Femur (tissue), 1 donor: Measurements from ENCODE around the gene BICD1.

Source experiments
- DNase-seq: peaks from one replicate; pipeline ENCODE4 v3.0.0-alpha.2; 2017

Gene BICD1

DNA sequence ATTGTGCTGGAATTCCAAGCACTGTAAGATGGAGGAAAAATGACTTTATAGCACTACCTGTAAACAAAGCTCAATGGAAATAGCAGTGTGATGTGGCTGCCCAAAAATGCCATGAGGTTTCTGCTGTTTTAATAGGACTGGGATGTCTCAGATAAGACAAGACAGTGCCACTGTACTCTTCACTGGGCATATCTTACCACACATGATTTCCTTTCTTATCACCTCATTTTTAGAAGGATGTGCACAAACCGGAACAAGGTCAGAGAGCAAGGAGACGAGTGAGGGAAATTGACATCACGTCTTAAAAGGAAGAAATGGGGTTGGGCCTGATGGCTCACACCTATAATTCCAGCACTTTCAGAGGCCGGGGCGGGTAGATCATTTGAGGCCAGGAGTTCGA, 254.3 kb downstream of the BICD1 start:
- no peak for DNase-seq

DNA sequence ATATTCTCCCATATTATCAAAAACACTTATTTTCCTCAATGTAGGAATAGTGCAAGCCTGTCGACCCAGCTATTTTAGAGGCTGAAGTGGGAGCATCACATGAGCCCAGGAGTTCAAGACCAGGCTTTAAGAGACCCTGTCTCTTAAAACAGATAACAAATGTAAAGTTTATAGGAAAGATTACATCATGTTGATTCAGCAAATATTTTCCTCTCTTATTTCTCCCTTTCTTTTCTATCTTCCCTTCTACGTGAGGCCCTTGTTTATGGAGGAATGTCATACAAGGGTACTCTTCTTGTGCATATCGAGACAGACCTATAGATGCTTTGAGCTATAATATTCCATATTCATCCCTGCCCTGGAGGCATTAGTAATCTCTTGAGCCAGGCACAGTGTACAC, 256.2 kb downstream of the BICD1 start:
- DNase-seq: no peak

DNA sequence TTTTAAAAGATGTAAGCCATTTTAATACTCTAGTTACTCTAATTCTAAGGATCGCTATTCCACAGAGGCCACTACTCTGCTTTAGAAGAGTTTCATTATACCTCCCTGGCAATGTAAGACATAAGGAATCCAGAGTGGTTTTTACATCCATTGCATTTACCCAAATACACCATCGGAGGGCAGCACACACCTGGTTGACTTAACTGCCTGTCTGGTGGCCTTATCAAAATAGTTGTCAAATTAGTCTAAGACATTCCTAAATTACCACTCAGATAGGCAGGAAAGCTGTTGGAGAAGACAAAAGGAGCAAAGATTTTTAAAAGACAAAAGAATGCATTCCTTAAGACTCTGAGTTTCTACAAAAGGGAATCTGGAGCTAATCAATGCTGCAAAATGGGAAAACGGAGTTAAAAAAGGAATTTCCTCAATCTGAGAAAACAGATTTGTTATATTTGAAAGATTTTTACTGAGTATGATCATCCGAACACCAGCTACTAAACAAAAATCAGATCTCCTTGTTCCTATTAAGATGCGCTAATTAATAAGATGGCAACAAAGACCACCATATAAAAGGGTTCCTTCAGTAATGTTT, 258.9 kb downstream of the BICD1 start:
- peak; percentile 45 for DNase-seq

DNA sequence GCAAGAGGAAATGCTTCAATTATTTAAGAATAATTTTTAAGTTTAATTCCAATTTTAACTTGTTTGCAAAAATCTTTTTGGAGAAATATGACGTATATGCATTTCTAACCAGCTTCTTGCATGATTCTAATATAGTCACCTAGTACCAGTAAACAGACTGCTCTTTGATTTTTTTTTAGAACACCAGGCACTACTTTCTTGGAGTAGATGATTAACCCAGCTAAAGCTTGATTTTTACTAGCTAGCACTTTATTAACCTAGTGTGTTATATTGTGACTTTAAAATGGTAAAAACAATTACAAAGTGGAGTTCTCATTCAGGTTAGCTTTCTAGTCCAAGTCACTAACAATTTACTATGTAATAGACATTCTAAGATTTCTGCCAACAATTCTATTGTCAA, 260.1 kb downstream of the BICD1 start:
- DNase-seq: no peak

DNA sequence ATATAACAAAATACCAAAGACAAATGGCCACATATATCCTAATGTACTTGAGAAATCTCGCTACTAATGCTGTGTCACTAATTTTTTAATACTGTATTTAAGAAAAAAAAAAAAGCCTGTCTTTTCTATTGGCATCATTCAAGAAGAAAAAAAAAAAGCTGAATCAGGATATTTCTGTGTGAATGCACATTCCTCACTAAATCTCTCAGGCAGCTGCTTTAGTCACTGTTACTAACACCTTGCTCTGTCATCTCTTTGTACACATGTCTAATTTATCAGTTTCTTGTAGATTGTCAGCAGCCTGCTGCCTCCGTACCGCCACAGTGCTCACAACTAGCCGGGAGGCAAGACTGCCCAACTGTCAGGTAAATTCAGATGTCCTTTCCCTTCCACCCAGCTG, 260.7 kb downstream of the BICD1 start:
- no peak for DNase-seq

DNA sequence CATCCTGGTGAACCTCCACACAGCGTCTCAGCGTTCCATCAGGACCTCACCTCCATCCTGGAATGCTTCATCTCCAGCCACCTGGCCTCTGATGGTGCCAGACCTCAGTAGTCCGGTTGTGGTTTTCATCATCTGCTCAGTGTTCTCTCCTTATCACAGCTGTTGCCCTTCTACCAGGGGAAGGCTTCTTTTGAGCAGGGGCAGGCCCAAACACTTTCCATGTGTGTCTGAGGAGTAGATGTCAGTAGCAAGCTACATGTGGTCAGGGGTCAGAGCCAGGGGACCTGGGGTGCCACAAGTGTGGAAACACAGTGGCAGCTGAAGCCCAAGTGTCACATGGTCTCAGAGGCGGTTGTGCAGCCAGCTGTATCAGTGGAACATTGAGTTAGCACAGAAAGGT, 262.6 kb downstream of the BICD1 start:
- DNase-seq: no peak

DNA sequence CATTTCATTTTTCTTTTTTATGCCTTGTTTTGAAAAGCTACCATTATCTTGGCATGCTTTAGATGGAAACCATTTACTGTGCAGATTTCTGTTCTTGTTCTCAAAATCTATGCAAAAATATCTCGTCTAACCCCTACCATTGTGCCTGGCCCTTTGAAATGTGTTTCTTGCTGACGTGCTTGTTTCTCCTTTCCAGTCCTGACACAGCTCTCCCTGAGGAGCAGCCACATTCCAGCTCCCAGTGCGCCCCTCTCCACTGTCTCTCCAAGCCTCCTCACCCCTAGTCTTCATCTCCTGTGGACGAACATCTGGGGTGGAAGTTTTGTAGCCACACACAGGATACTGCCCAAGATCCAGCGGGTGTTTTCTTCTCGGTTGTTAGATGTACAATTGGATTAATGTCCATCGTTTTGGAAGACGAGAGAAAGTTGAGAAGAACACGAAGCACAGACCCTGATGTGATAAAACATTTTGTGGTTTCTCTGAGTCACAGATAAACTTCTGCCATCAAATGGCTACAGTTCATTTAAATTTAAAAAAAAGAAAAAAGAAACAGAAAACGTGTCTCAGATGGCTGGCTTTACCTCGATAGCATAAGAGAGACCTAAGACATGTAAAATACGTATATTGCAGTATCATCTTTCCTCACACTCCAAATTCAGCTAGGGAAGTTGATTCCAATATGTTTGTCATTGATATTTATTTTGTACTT, 270.9 kb downstream of the BICD1 start:
- DNase-seq: no peak

DNA sequence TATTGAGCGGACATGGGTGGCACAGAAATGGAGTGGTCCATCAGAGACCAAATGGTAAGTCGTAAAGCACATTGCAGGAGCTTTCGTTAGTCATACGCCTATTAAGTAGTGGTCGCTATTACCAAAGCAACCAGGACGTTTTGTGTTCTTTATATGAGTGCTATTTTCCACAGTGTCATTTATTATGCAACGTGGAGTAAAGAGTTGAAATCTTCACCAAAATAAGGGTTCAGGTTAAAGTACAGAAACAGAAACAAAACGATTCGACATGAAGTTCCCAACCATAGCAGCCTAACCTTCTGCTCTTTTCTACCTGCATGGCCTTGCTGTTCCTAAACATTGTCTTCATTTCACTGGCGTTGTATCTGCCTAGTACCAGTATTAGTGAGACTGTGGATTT, 272.6 kb downstream of the BICD1 start:
- DNase-seq: no peak

DNA sequence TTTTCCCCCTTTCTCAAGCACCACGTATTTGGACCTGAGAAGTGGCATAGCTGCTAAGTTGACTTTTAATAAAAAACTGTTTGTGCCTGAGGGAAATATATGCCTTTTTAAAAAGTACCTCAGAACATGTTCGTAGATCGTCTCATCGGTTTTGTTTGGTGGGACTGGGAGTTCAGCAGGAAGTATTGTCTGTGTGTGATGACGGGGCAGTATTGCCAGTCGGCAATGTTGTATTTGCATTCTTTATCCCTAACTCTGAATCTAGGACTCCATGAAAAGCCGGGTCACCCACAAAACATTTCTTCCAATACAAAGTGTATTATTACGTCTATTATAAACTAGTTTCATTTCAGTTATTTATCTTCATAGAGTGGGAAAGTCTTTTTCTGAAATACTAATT, 273.0 kb downstream of the BICD1 start:
- DNase-seq: no peak

DNA sequence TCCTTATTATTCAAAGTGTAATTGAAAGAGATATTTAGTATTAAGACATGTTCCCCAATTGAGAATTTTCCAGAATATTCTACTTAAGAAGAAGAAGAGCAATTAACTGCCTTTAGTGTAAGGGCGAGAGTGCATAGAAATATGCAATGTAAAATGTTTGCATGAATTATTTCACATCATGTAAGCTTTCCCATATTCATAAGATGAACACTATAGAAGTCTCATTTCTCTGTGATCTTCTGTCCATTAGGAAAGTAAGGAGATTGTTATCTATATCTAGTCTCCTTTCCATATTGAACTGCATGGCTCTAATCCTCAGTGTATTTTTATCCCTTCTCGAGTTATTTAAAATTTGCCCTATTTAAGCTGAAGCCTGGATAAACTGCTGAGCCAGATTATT, 275.6 kb downstream of the BICD1 start:
- DNase-seq: no peak

DNA sequence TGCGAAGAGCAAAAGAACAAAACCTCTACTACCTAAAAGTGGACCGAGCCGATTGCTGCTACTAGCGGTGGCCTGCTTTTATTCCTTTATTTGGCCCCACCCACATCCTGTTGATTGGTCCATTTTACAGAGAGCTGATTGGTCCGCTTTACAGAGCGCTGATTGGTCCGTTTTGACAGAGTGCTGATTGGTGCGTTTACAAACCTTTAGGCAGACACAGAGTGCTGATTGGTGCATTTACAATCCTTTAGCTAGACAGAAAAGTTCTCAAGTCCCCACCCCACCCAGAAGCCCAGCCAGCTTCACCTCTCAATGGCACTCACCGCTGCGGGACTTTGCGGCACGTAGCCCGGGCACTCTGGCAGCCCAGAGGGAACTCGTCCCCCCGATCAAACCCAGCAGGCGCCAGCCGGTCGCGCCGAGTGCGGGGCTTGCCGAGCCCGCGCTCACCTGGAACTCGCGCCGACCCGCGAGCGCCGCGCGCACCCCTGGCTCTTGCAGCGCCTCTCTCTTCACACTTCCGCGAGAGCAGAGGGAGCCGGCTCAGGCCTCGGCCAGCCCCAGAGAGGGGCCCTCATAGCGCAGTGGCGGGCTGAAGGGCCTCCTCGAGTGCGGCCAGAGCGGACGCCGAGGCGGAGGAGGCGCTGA, 284.0 kb downstream of the BICD1 start:
- DNase-seq: peak; percentile 25

DNA sequence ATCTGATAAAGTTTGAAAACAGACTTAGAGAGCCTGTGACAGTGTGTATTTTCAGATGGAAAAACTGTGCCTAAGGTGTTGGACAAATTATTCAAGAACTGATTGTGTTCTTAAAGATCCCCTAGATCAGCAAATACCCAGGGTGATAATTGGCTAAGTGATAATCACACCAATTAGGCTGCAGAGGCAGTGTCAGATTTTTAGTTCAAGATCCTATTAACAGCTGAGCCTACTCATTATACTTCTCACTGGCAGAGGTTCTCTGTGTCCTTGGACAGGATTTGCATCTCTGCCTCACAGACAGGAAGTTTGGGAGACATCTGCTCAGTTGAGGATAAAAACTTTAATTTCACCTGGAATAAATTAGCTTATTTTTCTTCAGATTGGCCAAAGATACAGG, 288.4 kb downstream of the BICD1 start:
- no peak for DNase-seq

DNA sequence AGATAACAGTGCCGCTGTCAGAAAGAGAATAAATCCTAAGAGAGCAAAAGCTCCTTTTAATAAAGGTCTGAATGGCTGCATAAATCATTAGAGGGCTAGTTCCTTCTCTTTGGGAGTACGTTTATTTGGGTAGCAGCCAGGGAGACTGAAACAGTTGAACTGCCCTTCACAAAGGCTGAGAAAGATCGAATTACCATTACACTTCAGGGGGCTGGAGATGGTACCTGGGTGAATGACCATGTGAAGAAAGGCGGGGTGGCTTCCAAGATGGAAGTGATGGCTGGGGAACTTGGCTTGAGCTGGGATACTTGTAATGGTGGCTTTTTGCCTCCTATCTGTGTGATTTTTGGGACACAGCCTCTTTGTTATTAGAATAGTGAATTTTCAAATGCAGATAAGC, 291.0 kb downstream of the BICD1 start:
- no peak for DNase-seq

DNA sequence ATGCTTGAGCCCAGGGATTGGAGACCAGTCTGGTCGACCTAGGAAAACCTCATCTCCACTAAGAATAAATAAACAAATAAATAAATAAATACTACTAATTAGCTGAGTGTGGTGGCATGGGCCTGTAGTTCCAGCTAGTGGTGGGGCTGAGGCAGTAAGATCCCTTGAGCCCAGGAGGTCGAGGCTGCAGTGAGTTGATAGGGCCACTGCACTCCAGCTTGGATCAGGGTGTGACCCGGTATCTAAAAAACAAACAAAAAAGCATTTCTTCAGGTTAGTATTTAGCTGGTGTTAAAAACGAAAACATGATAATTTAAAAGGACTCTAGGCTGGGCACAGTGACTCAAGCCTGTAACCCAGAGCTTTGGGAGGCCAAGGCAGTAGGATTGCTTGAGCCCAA, 291.5 kb downstream of the BICD1 start:
- no peak for DNase-seq

DNA sequence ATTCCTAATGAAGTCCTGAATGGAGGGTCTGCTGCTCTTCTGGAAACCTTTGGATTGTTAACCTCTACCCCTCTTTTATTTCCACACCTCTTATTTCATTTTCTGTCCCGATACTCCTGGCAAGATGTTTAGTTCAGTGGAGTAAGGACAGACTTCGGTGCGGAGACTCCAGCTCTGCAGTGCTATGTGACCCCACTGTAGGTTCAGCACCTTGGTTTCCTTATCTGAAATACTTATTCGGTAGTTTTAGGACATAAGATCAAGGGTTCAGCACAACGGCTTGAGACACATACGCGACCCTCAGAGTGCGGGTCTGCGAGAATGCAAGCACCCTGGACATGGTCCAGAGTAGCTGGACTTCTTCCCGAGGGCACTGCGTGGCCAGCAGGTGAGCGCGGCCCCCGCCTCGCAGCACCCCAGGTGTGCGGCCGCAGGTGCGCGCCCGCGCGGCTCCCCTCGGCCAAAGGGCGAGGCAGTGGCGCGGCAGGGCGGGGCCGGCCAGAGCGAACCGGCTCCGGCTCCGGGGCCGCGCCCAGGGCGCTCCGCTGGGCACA, 292.2 kb downstream of the BICD1 start:
- DNase-seq: no peak

DNA sequence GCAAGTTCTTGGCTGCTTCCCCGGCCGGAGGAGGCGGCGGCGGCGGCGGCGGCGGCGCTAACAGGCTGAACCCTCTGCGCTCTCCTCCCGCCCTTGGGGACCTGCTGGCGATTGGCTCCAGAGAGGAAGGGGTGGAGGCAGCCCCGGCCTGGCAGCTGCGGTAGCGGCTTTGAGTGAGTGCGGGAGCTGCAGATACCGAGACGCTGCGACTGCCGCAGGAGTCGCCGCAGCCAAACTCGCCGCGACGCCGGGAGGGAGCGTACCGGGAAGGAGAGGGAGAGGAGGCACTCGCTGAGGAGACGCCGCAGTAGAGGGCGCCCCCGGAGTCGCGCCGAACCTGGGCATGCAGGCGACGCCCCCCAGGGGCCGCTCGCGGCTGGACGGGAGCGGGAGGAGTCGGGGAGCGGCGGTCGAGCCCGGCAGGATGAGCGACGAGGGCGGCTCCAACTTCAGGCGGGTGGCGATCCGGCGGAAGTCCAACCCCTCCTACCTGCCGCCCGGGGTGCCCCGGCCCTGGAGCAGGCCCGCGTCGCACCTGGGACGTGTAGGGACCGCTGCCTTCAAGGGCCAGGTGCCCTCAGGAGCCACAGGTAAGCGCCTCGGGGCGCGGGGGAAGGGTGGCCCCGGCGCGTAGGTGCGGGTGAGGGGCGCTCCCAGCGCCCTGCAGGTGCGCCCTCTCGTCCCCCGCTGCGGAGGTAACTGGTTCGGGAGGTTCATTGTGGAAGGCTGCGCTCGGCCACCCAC, 292.9 kb downstream of the BICD1 start, which contains the start of gene FGD4:
TSS of gene FGD4 (plus strand) at position 189 of the 744 bp plus-strand sequence.
- peak; percentile 86 for DNase-seq

DNA sequence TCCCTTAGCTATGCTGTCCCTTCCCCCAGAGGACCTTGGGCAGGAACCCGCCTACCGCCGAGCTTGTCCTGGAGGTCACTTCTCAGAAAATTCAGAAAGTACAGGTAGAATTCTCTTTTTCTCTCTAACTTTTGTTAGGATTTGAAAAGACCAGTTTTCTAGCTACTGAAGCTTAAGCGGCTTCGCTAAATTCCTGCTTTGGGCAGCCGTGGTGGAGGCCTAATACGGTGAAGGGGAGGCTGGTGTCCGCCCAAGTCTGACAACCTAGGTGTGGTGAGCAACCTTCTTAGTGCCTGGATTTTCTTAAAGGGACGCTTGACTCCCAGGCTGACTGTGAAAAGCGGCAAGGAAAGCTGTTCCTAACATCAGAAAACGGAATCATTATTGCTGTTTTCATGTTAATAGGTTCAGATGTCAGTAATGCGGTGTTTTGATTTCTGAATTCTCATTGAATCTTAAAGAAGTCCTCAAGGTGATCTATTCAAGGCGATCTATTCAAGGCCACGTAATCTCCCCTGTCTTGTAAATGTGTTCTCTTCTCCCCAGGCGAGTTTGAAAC, 293.5 kb downstream of the BICD1 start:
- DNase-seq: no peak

DNA sequence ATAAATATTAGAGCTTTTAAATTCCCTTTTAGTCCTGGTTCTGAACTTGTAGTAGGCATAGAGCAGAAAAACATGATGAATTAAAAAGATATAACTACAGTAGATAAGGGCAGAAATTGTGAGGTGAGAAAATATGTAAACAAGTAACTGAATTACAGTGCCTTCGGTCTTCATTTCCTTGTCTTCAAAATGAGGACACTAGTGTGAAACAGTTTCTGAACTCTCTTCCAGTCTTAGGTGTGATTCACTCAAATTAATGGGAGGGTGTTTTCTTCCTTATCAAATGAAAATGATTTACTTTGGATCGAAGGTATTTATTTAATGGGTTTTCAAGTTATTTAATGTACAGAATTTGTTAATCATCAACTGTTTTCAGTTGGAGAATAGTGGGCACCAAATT, 294.2 kb downstream of the BICD1 start:
- no peak for DNase-seq

DNA sequence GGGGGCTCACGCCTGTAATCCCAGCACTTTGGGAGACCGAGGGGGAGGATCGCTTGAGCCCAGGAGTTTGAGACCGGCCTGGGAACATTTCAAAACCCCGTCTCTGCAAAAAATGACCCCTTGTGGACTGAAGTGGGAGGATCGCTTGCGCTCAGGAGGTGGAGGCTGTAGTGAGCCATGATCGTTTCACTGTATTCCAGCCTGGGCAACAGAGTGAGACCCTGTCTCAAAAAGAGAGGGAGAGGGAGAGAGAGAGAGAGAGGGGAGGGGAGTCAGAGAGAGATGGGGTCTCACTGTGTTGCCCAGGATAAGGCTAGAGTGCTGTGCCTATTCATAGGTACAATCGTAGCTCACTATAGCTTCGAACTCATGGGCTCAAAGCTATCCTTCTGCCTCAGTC, 295.5 kb downstream of the BICD1 start:
- DNase-seq: no peak

DNA sequence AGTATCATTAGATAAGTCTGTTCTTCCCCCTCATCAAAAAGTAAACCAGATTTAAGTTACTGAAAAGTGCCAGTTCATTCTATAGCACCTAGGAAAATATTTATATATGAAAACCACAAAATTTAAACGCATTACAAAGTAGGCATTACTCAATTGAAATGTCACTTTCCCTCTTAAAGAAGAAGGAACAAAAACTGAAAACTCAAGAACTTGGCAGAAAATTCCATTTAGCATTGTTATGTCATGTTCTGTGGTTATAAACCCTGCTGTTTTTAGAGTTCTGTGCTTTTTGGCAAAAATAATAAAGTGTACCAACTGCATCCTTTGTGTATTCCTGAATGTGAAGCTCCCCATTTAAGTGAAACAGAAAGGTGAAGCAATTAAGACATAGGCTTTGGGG, 296.3 kb downstream of the BICD1 start:
- no peak for DNase-seq

DNA sequence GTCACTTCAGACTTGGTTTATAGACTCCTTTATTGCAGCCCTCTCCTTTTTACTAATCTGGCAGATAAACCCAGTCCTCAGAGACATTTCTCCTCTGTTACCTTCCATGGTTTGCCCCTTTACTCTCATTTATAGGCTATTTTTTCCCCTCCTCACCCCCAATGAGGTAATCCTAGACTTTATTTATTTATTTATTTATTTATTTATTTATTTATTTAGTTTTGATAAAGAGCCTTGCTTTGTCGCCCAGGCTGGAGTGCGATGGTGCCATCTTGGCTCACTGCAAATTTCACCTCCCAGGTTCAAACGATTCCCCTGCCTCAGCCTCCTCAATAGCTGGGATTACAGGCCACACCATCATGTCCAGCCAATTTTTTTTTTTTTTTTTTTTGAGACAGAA, 301.1 kb downstream of the BICD1 start:
- no peak for DNase-seq

DNA sequence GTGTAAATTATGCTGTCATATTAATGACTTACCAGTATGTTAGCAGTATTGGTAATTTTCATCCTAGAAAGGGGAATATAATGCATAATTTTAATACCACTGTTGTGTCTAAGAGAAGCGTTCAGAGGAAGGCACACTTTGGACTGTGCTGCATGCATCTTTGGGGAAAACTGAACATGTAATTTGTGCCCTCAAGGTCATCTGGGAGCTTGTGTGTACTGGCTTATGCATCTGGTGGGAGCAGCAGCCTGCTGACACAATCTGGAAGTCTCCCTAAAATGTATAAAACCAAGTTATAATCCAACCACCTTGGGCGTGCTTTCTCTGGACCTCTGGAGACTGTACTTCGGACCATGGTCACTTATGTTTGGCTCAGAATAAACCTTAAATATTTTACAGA, 306.8 kb downstream of the BICD1 start:
- DNase-seq: no peak

DNA sequence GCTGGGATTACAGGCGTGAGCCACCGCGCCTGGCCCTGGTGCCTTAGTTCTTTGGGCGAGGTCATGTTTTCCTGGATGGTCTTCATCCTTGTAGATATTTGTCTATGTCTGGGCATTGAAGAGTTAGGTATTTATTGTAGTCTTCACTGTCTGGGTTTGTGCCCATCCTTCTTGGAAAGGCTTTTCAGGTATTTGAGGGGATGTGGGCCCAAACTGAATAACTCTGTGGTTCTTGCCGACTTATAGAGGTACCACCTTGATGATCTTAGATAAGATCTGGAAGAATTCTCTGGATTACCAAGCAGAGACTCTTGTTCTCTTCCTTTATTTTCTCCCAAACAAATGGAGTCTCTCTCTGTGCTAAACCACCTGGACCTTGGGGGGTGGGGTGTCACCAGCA, 311.6 kb downstream of the BICD1 start:
- no peak for DNase-seq
